ENCODE results near the gene NANS.

DNA sequence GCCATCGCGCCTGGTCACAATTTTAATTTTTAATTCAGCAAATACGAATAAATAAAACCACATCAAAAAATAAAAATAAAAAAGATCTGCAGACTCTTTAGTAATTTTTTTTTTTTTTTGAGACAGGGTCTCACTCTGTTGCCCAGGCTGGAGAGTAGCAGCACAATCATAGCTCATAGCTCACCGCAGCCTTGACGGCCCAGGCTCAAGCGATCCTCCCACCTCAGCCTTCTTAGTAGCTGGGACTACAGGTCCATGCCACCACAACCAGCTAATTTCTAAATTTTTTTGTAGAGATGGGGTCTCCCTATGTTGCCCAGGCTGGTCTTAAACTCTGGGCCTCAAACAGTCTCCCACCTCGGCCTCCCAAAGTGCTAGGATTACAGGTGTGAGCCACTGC is 14.2 kb downstream of the NANS start:
- no peak for TF ChIP-seq ZNF274 (IDR thresholded peaks at IDR 0.05; ENCODE audit: low read depth, low read length)
- TF ChIP-seq SUZ12 (IDR thresholded peaks at IDR 0.05; ENCODE audit: extremely low read depth, insufficient read depth, insufficient read length), result no peak

Measured in NT2/D1 (cell line).